ENCODE results near the gene TAF3.
A peak's percentile ranks its signal among the peaks of the same experiment; 100 is the strongest.

Gene TAF3

GRCh38 chr10:7956508-7956907, 138.2 kb downstream of the TAF3 start:
- ChIA-PET CTCF (no interaction called here), POLR2A (no interaction called here)
- no peak overlapping the region for H3K27ac ChIP-seq (ENCODE audit: extremely low read depth, low read depth, low read length)
- H3K4me1 ChIP-seq (ENCODE audit: control insufficient read depth, insufficient read depth, low read length), result no peaks in the 10 kb centered on the region
- no peak for TF ChIP-seq ZNF26 (tag by site-specific recombination; IDR thresholded peaks at IDR 0.05)
- no peak for TF ChIP-seq INSM2 (tag by site-specific recombination; IDR thresholded peaks at IDR 0.05)
- no peak for TF ChIP-seq ZNF658 (tag by site-specific recombination; IDR thresholded peaks at IDR 0.05)
- TF ChIP-seq ZNF114 (tag by site-specific recombination; IDR thresholded peaks at IDR 0.05), result no peak
- TF ChIP-seq ZNF133 (tag by site-specific recombination; IDR thresholded peaks at IDR 0.05), result no peak
- TF ChIP-seq GLIS1 (tag by site-specific recombination; IDR thresholded peaks at IDR 0.05), result no peak
- no peak for TF ChIP-seq ZNF549 (tag by site-specific recombination; IDR thresholded peaks at IDR 0.05)
- TF ChIP-seq ZNF23 (tag by site-specific recombination; IDR thresholded peaks at IDR 0.05; ENCODE audit: borderline replicate concordance), result no peak
- no peak for TF ChIP-seq HIC1 (tag by site-specific recombination; IDR thresholded peaks at IDR 0.05)
- H3K36me3 ChIP-seq (ENCODE audit: control insufficient read depth in 2 of 2, insufficient read depth in 1 of 2, low read length in 2 of 2), result no peaks in the 10 kb centered on the region
- H3K4me3 ChIP-seq (ENCODE audit: low read depth, low read length), result no peak overlapping the region
- H3K9me3 ChIP-seq (ENCODE audit: control insufficient read depth, insufficient read depth, low read depth, low read length), result no peaks in the 10 kb centered on the region

GRCh38 chr10:7957591-7957990, 139.3 kb downstream of the TAF3 start:
- H3K4me3 ChIP-seq (ENCODE audit: low read depth, low read length), result no peak overlapping the region
- CTCF ChIA-PET, result no interaction called here
- peak; percentile 96 for TF ChIP-seq ZNF596 (tag by site-specific recombination; IDR thresholded peaks at IDR 0.05)
- no peak for TF ChIP-seq ZNF133 (tag by site-specific recombination; IDR thresholded peaks at IDR 0.05)
- no peak for TF ChIP-seq ZNF610 (tag by site-specific recombination; IDR thresholded peaks at IDR 0.05; ENCODE audit: borderline replicate concordance)
- no peak overlapping the region for H3K27ac ChIP-seq (ENCODE audit: extremely low read depth, low read depth, low read length)
- no peaks in the 10 kb centered on the region for H3K36me3 ChIP-seq (ENCODE audit: control insufficient read depth in 2 of 2, insufficient read depth in 1 of 2, low read length in 2 of 2)
- H3K9me3 ChIP-seq (ENCODE audit: control insufficient read depth, insufficient read depth, low read depth, low read length), result no peaks in the 10 kb centered on the region
- POLR2A ChIA-PET, result no interaction called here
- H3K4me1 ChIP-seq (ENCODE audit: control insufficient read depth, insufficient read depth, low read length), result no peaks in the 10 kb centered on the region

GRCh38 chr10:7958442-7958841, 140.1 kb downstream of the TAF3 start:
- ChIA-PET POLR2A (no interaction called here), CTCF (interaction anchor here (0.9 kb wide), 1 partner anchor 12 kb away, joined by 3 read pairs; no protein-coding TSS in a partner anchor)
- no peak overlapping the region for H3K27ac ChIP-seq (ENCODE audit: extremely low read depth, low read depth, low read length)
- H3K4me1 ChIP-seq (ENCODE audit: control insufficient read depth, insufficient read depth, low read length), result no peaks in the 10 kb centered on the region
- H3K9me3 ChIP-seq (ENCODE audit: control insufficient read depth, insufficient read depth, low read depth, low read length), result no peaks in the 10 kb centered on the region
- no peak overlapping the region for H3K4me3 ChIP-seq (ENCODE audit: low read depth, low read length)
- H3K36me3 ChIP-seq (ENCODE audit: control insufficient read depth in 2 of 2, insufficient read depth in 1 of 2, low read length in 2 of 2), result no peaks in the 10 kb centered on the region
- TF ChIP-seq ZFHX2 (tag by site-specific recombination; conservative IDR thresholded peaks at IDR 0.05) (no peak), SETDB1 (IDR thresholded peaks at IDR 0.05; ENCODE audit: insufficient read length, low read length) (no peak), ZNF394 (tag by site-specific recombination; IDR thresholded peaks at IDR 0.05; ENCODE audit: borderline replicate concordance) (no peak), ZNF148 (tag by site-specific recombination; IDR thresholded peaks at IDR 0.05; ENCODE audit: borderline replicate concordance) (no peak), ZNF585B (tag by site-specific recombination; IDR thresholded peaks at IDR 0.05) (no peak), ZNF510 (tag by site-specific recombination; IDR thresholded peaks at IDR 0.05; ENCODE audit: insufficient replicate concordance) (no peak), ZNF157 (tag by site-specific recombination; IDR thresholded peaks at IDR 0.05) (no peak), ZNF571 (tag by site-specific recombination; IDR thresholded peaks at IDR 0.05) (no peak), YY2 (tag by site-specific recombination; IDR thresholded peaks at IDR 0.05) (no peak), REST (tag by site-specific recombination; IDR thresholded peaks at IDR 0.05) (no peak)

All from HEK293 (cell line).